Nephron (organoid): Measurements from ENCODE around the gene ALK.

Experiments used
- H3K27ac Mint-ChIP-seq, 3 experiments: 2 replicates each; pipeline ENCODE4 v1.8.0; 2020; ENCODE audit warnings: mixed read lengths in 3 of 3, mild to moderate bottlenecking in 2 of 3, moderate library complexity in 1 of 3
- H3K27me3 Mint-ChIP-seq: 2 replicates; pipeline ENCODE4 v1.8.0; 2021; ENCODE audit warnings: low read depth, mild to moderate bottlenecking, moderate library complexity, mixed read lengths
- H3K36me3 Mint-ChIP-seq: 2 replicates; pipeline ENCODE4 v1.8.0; 2020; ENCODE audit warnings: low read depth, mixed read lengths
- H3K4me1 Mint-ChIP-seq: 2 replicates; pipeline ENCODE4 v1.8.0; 2020; ENCODE audit warnings: mixed read lengths
- H3K4me3 Mint-ChIP-seq, 3 experiments: 2 replicates each; pipeline ENCODE4 v1.8.0; 2020; ENCODE audit warnings: mild to moderate bottlenecking in 3 of 3, mixed read lengths in 3 of 3, moderate library complexity in 2 of 3
- H3K9me3 Mint-ChIP-seq: 2 replicates; pipeline ENCODE4 v1.8.0; 2020; ENCODE audit warnings: mixed read lengths
- CTCF ChIP-seq, 3 experiments: fragments of 200-600 bp; sonication (generic); IDR thresholded peaks; one replicate each; pipeline ENCODE4 v1.5.0; 2021; ENCODE audit warnings: antibody characterized with exemption in 3 of 3; ENCODE audit not compliant: unreplicated experiment in 3 of 3

Gene ALK

GRCh38 chr2:29524652-29525051, 396.7 kb downstream of the ALK start:
- TF ChIP-seq CTCF (IDR thresholded peaks at IDR 0.05; ENCODE audit: unreplicated experiment in 3 of 3) = no peak
- Mint-ChIP-seq H3K4me1 (peaks cover 25% of the 10 kb centered on the region), H3K4me3 (no peak overlapping the region), H3K27me3 (peaks cover 25% of the 10 kb centered on the region), H3K27ac (no peak overlapping the region), H3K9me3 (no peaks in the 10 kb centered on the region), H3K36me3 (no peaks in the 10 kb centered on the region)

- no peaks in the 10 kb centered on the region for H3K9me3 Mint-ChIP-seq
- H3K27me3 Mint-ChIP-seq = peaks cover 19% of the 10 kb centered on the region
- H3K36me3 Mint-ChIP-seq = no peaks in the 10 kb centered on the region
- H3K4me1 Mint-ChIP-seq = peaks cover 11% of the 10 kb centered on the region
- H3K27ac Mint-ChIP-seq = no peak overlapping the region
- TF ChIP-seq CTCF (IDR thresholded peaks at IDR 0.05; ENCODE audit: unreplicated experiment in 3 of 3) = no peak
- H3K4me3 Mint-ChIP-seq = no peak overlapping the region
Measured at GRCh38 chr2:29522951-29523669, 398.3 kb downstream of the ALK start.

- Mint-ChIP-seq H3K4me1 (no peaks in the 10 kb centered on the region), H3K4me3 (no peak overlapping the region), H3K36me3 (peaks cover under 1% of the 10 kb centered on the region), H3K27ac (no peak overlapping the region), H3K9me3 (peaks cover 1% of the 10 kb centered on the region), H3K27me3 (peaks cover 31% of the 10 kb centered on the region)
- no peak for TF ChIP-seq CTCF (IDR thresholded peaks at IDR 0.05; ENCODE audit: unreplicated experiment in 3 of 3)
Measured at GRCh38 chr2:29520001-29520400, 401.4 kb downstream of the ALK start.

GRCh38 chr2:29519338-29519925, 402.0 kb downstream of the ALK start:
- Mint-ChIP-seq H3K27me3 (peaks cover 31% of the 10 kb centered on the region), H3K4me1 (no peaks in the 10 kb centered on the region), H3K36me3 (peaks cover 4% of the 10 kb centered on the region), H3K4me3 (no peak overlapping the region), H3K9me3 (peaks cover 7% of the 10 kb centered on the region), H3K27ac (no peak overlapping the region)
- TF ChIP-seq CTCF (IDR thresholded peaks at IDR 0.05; ENCODE audit: unreplicated experiment in 3 of 3) = no peak

- no peak overlapping the region for H3K4me3 Mint-ChIP-seq
- no peak for TF ChIP-seq CTCF (IDR thresholded peaks at IDR 0.05; ENCODE audit: unreplicated experiment in 3 of 3)
- H3K27ac Mint-ChIP-seq = no peak overlapping the region
- peaks cover 4% of the 10 kb centered on the region for H3K36me3 Mint-ChIP-seq
- H3K27me3 Mint-ChIP-seq = peaks cover 30% of the 10 kb centered on the region
- H3K4me1 Mint-ChIP-seq = no peaks in the 10 kb centered on the region
- peaks cover 8% of the 10 kb centered on the region for H3K9me3 Mint-ChIP-seq
Measured at GRCh38 chr2:29518646-29519337, 402.6 kb downstream of the ALK start.
